OCI-LY7 (cell line): Measurements from ENCODE around the gene CDKAL1. TPM values are rescaled to one million over a fixed set of nuclear protein-coding genes. Genes with fewer than 3 reads are reported as not detected.

Experiments used
- BruUV-seq: library from RNA; stranded (reverse); fragments of 400-500 nt; replicated peaks from 2 replicates; lab custom pipeline; 2021; lab: Mats Ljungman, UMichigan
- CTCF ChIA-PET: fragments of 300-600 bp; sonication (Branson Sonifier 250); formaldehyde crosslinking; loops from one replicate; lab custom pipeline; 2022; ENCODE audit warnings: antibody characterized with exemption; ENCODE audit not compliant: unreplicated experiment; lab: Charles Lee
- POLR2A ChIA-PET: fragments of 300-600 bp; sonication (Branson Sonifier 250); formaldehyde crosslinking; loops from one replicate; lab custom pipeline; 2022; ENCODE audit warnings: antibody characterized with exemption; lab: Charles Lee
- DNase-seq: peaks from one replicate; pipeline ENCODE4 v3.0.0-alpha.2; 2015; ENCODE audit warnings: low spot score
- H2AFZ ChIP-seq: fragments of 200-600 bp; sonication (generic), shearing (Covaris generic); 2 replicates; pipeline ENCODE4 v1.6.1; 2014; ENCODE audit warnings: mild to moderate bottlenecking, antibody characterized with exemption, low read length, moderate library complexity
- H3K27ac ChIP-seq: fragments of 200-600 bp; sonication (generic); 2 replicates; pipeline ENCODE4 v1.5.1; 2014; ENCODE audit warnings: mixed run types, low read depth, mild to moderate bottlenecking, moderate library complexity, low read length, inconsistent platforms; ENCODE audit not compliant: poor library complexity, severe bottlenecking
- H3K36me3 ChIP-seq: fragments of 200-600 bp; sonication (generic); 2 replicates; pipeline ENCODE4 v1.6.1; 2014; ENCODE audit warnings: mild to moderate bottlenecking, antibody characterized with exemption, low read length, moderate library complexity, mixed read lengths; ENCODE audit not compliant: insufficient read depth
- H3K4me1 ChIP-seq: fragments of 200-600 bp; sonication (generic); 2 replicates; pipeline ENCODE4 v1.5.1; 2014; ENCODE audit warnings: mild to moderate bottlenecking, low read length; ENCODE audit not compliant: insufficient read depth, poor library complexity, severe bottlenecking
- H3K4me2 ChIP-seq: fragments of 200-600 bp; sonication (generic); 2 replicates; pipeline ENCODE4 v1.6.1; 2014; ENCODE audit warnings: mild to moderate bottlenecking, low read length
- H3K4me3 ChIP-seq: fragments of 200-600 bp; sonication (generic); 2 replicates; pipeline ENCODE4 v1.5.1; 2014; ENCODE audit warnings: mild to moderate bottlenecking, low read depth, low read length; ENCODE audit not compliant: poor library complexity, severe bottlenecking
- H3K79me2 ChIP-seq: fragments of 200-600 bp; sonication (generic); 2 replicates; pipeline ENCODE4 v1.6.1; 2016; ENCODE audit warnings: low read depth, mild to moderate bottlenecking, low read length, moderate library complexity, mixed read lengths; ENCODE audit not compliant: insufficient read depth
- H3K9me2 ChIP-seq: fragments of 200-600 bp; sonication (generic); 2 replicates; pipeline ENCODE4 v1.6.1; 2016; ENCODE audit warnings: mild to moderate bottlenecking, low read length, mixed read lengths; ENCODE audit not compliant: insufficient read depth
- H3K9me3 ChIP-seq: fragments of 200-600 bp; sonication (generic); 2 replicates; pipeline ENCODE4 v1.6.1; 2014; ENCODE audit warnings: mild to moderate bottlenecking, mixed run types, low read length, mixed read lengths
- H4K20me1 ChIP-seq: fragments of 200-600 bp; sonication (generic); 2 replicates; pipeline ENCODE4 v1.6.1; 2014; ENCODE audit warnings: mild to moderate bottlenecking, antibody characterized with exemption, low read length, moderate library complexity, mixed read lengths; ENCODE audit not compliant: insufficient read depth
- EZH2phosphoT487 ChIP-seq: fragments of 200-600 bp; sonication (generic); IDR thresholded peaks from 2 replicates; pipeline ENCODE4 v1.6.1; 2018; ENCODE audit warnings: low read depth, borderline replicate concordance, mild to moderate bottlenecking, mixed run types, antibody characterized with exemption, low read length, moderate library complexity, mixed read lengths
- intact Hi-C: fragments of 100-400 bp; cut with micrococcal nuclease; formaldehyde crosslinking; loops from one replicate; pipeline ENCODE4 v1.10.0; 2022; ENCODE audit not compliant: unreplicated experiment
- total RNA-seq, 2 experiments: library from RNA; depleted of rRNA in 1 of 2; stranded (reverse); fragments of >200 nt in 1 of 2; shearing (Covaris generic) in 1 of 2; gene quantifications; 2 replicates each; pipeline ENCODE4 v1.2.3, GENCODE V29; 2014 to 2022
- TF ChIP-seq, protein P1 (sequence below): fragments of 200-600 bp; sonication (generic); conservative IDR thresholded peaks from 2 replicates; pipeline ENCODE4 v1.5.1; 2014; ENCODE audit warnings: mild to moderate bottlenecking, antibody characterized with exemption, low read length, moderate library complexity, mixed read lengths

CDKAL1 gene
- total RNA-seq, 2 experiments from 2014 or later: 19.9 to 21.1 TPM

DNA sequence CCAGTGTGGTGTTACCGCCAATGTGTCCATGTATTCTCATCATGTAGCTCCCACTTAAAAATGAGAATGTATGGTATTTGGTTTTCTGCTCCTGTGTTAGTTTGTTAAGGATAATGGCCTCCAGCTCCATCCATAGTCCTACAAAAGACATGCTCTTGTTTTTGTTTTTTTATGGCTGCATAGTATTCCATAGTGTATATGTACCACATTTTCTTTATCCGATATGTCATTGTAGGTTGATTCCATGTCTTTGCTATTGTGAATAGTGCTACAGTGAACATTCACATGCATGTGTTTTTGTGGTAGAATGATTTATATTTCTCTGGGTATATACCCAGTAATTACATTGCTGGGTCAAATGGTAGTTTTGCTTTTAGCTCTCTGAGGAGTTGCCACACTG, 207.2 kb downstream of the CDKAL1 start:
- no peak overlapping the region for H3K4me3 ChIP-seq
- H4K20me1 ChIP-seq: 0 out of 2 replicates have a peak, but pooled peaks cover 4% of the 10 kb centered on the region
- no TSS peak for BruUV-seq
- CTCF ChIA-PET: no interaction called here
- TF ChIP-seq EZH2phosphoT487: no peak
- no peaks in the 10 kb centered on the region for H3K36me3 ChIP-seq
- no peak overlapping the region for H3K27ac ChIP-seq
- H3K9me2 ChIP-seq: no peaks in the 10 kb centered on the region
- intact Hi-C loops: no loop called here
- H2AFZ ChIP-seq: no peak overlapping the region
- H3K4me2 ChIP-seq: no peak overlapping the region
- no peaks in the 10 kb centered on the region for H3K9me3 ChIP-seq
- POLR2A ChIA-PET: interaction anchor here (0.8 kb wide), 1 partner anchor 135 kb away, joined by 3 read pairs; no protein-coding TSS in a partner anchor
- H3K4me1 ChIP-seq: no peaks in the 10 kb centered on the region
- no peak for DNase-seq
- H3K79me2 ChIP-seq: no peaks in the 10 kb centered on the region

DNA sequence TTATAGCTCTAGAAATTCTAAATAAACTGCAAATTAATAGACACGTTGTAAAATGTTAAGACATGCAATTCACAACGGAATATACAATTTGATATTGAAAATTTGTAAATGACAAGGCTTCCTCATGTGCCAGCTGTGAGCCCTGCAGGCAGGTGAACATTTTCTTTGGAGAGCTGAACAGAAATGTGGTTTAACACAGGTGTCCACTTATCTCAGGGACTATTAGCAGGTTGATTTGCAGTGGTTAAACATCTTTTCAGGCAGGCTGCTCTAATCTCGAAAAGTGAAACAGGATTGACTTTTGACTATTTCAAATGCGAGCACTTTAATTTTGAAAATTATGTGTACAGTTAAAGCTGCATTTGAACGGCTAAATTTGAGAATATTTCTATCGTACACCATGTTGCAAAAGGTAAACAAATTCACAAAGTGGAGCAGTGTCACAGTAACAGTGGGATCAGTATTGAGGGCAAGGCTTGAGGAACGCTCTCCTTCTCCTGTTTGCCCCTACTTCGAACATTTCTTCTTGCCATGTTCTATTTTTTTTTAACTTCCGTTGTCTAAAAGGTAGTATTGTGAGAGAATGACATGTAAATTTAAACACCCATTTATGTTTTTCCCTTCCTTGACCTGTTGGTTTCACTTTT, 210.8 kb downstream of the CDKAL1 start:
- POLR2A ChIA-PET: interaction anchor here (1.2 to 1.4 kb wide), 2 partner anchors 9 to 17 kb away, joined by 3 read pairs; no protein-coding TSS in a partner anchor
- H3K4me1 ChIP-seq: no peaks in the 10 kb centered on the region

DNA sequence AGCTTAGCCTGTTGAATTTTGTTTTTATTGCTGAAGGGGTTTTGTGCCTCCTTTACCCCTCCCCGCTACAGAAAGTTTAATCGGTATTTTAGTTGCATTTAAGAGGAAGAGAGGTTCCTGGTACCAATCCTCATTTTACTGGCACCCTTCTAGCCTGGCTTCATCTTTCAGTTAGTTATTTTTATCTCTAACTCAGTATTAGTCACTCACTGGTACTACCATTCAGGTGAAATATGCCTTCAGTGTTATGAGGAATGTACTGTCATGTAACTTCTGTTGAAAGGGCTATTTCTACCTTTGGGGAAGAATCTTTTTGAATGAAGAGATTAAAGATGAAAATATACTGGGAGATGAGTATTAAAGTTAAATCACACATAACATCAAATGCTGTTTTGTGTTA, 211.8 kb downstream of the CDKAL1 start:
- no peak overlapping the region for H3K4me2 ChIP-seq
- H3K36me3 ChIP-seq: no peaks in the 10 kb centered on the region
- H3K27ac ChIP-seq: no peak overlapping the region
- BruUV-seq: no TSS peak
- TF ChIP-seq EZH2phosphoT487: no peak
- TF ChIP-seq, protein P1, sequence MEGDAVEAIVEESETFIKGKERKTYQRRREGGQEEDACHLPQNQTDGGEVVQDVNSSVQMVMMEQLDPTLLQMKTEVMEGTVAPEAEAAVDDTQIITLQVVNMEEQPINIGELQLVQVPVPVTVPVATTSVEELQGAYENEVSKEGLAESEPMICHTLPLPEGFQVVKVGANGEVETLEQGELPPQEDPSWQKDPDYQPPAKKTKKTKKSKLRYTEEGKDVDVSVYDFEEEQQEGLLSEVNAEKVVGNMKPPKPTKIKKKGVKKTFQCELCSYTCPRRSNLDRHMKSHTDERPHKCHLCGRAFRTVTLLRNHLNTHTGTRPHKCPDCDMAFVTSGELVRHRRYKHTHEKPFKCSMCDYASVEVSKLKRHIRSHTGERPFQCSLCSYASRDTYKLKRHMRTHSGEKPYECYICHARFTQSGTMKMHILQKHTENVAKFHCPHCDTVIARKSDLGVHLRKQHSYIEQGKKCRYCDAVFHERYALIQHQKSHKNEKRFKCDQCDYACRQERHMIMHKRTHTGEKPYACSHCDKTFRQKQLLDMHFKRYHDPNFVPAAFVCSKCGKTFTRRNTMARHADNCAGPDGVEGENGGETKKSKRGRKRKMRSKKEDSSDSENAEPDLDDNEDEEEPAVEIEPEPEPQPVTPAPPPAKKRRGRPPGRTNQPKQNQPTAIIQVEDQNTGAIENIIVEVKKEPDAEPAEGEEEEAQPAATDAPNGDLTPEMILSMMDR: no peak
- 0 out of 2 replicates have a peak, but pooled peaks cover 4% of the 10 kb centered on the region for H4K20me1 ChIP-seq
- H3K4me3 ChIP-seq: no peak overlapping the region
- no peaks in the 10 kb centered on the region for H3K4me1 ChIP-seq
- CTCF ChIA-PET: no interaction called here
- no peaks in the 10 kb centered on the region for H3K79me2 ChIP-seq
- H3K9me2 ChIP-seq: no peaks in the 10 kb centered on the region
- no peak overlapping the region for H2AFZ ChIP-seq
- POLR2A ChIA-PET: interaction anchor here (0.6 kb wide), 1 partner anchor 32 kb away, joined by 3 read pairs; no protein-coding TSS in a partner anchor
- intact Hi-C loops: no loop called here
- no peak for DNase-seq
- H3K9me3 ChIP-seq: no peaks in the 10 kb centered on the region

More for the DNA sequence above, 210.8 kb downstream of the CDKAL1 start:
- 0 out of 2 replicates have a peak, but pooled peaks cover 4% of the 10 kb centered on the region for H4K20me1 ChIP-seq
- H3K79me2 ChIP-seq: no peaks in the 10 kb centered on the region
- H2AFZ ChIP-seq: no peak overlapping the region
- H3K9me3 ChIP-seq: no peaks in the 10 kb centered on the region
- no peak overlapping the region for H3K27ac ChIP-seq
- TF ChIP-seq EZH2phosphoT487: no peak
- TF ChIP-seq, protein P1: no peak
- CTCF ChIA-PET: no interaction called here
- H3K9me2 ChIP-seq: no peaks in the 10 kb centered on the region
- no peak for DNase-seq
- intact Hi-C loops: no loop called here
- no TSS peak for BruUV-seq
- no peak overlapping the region for H3K4me2 ChIP-seq
- H3K4me3 ChIP-seq: no peak overlapping the region
- H3K36me3 ChIP-seq: no peaks in the 10 kb centered on the region
